NCI-H748 (cell line): ENCODE results near the gene LSAMP.
"Not testable (repeated sequence)": the region's sequence is repeated elsewhere in the genome, so short reads cannot be mapped to it uniquely, and the experiment has no call there.

Experiments used
- DNase-seq: peaks from one replicate; lab custom pipeline; 2025; ENCODE audit not compliant: unreplicated experiment; lab: John Stamatoyannopoulos, UW

The LSAMP gene

DNA sequence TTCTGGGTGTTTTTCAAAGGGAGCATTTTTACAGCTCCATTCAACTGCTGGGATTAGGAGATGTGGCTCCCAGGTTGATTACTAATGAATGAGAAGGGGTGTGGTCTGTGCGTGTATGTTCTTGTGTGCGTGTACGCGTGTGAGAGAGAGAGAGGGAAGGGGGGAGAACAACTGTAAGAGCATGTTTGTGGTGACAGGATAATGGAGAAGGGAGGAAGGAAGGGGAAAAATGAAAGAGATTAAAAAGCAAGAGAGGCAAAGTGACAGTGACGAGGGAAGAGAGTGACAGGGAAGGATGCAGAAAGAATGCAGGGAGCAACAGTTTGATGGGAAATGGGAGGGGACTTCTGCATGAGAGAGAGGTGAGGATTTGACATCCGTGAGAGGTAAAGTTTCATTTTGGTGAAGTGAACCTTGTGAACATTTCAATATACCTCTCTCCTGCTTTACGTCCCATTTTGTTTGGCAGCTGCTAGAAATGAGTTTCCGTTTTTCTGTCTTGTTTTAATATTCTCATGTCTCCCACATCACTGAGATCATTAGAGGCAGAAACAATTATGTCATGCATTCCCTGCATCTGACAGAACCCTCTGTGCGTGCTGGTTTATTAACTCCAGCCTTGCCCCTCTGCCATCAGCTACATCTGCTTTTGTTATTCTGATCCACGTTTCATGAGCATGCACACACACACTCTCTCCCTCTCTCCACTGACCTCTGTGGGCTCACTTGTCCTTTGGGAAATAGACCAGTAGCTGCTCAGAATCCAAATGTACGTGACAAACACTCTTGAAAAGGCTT is 660.3 kb downstream of the LSAMP start:
- peak; percentile 32 for DNase-seq

DNA sequence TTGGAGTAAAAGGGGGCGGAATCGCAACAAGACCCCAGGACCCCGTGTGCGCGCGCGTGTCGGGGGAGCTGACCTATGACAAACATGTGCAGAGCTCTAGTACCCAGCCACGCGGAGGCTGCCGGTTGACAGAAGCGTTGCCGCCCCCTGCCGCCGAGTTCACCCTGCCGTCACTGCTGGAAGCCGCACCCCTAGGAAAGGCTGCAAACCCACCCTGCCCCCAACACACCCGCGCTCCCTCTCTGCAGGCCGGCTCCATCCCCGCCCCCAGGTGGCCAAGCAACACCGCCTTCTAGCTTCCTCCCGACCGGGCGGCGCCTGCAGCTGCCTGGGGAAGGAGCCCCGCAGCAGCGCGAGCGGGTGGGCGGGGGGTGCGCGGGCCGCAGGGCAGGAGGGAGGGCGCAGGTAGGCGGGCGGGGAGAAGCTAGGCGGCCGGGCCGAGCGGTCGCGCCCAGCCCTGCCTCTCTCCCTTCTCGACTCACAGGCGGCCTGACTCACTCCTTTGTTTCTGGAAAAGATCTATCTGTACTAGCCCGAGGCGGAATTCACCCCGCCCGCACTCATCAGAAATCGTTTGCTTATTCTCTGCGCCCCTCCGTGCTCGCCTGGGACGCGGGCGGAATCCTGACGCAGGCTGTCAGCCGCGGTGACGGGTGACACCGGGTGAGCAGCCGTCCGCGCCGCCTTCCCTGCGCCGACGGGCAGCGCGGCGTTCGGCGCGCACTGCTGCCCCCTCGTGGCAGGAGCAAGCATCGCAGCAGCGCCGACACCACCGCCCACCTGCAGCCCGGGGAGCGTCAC is 661.1 kb downstream of the LSAMP start:
- peak; percentile 93 for DNase-seq

DNA sequence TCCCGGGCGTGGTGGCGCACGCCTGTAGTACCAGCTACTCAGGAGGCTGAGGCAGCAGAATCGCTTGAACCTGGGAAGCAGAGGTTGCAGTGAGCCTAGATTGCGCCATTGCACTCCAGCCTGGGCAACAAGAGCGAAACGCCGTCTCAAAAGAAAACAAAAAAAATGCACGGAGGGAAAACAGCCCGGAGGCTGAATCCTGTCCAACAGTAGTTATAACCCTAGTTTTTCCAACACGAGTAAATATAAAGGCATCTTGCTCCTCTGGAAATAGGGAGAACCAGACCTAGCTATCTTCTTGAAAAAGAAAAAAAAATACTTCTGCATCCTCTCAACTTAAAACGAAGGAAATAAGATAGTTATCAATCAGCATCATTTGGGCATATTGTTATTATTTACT is 661.9 kb downstream of the LSAMP start:
- DNase-seq, result not testable (repeated sequence)

DNA sequence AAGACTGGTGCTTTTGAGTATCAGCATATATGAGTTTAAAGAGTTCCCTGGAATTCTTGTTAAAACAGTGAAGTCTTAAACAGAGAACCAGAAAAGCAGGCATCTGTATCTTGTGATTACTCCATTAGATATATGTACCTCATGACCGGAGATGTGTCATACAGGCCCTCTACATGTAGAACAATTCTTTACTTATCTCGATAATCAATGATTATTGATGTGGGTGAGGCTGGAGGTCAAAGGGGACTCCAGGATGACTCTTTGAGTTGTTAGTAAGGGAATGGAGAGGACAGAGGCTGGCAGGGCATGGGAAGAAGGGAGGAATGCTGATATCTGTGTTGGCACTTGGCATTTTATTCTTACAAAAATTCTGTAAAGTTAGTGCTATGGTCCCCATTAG is 666.3 kb downstream of the LSAMP start:
- no peak for DNase-seq

DNA sequence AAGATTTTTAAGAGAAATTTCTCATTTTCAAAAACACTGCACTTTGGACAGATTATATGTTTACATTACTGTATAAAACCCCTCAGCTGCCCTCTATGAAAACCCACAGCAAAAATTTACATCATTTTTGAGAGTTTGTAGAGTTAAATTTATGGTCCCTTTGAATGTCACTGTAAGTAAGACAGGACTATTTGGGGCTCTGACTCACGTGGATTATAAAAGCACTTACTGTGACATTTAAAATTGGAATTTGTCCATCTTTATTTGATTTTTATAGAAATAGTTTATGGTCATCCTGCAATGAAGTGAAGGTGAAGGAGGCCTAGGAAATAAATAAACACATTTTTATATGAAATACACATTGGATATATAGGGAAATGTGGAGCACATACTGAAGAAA is 672.3 kb downstream of the LSAMP start:
- no peak for DNase-seq

DNA sequence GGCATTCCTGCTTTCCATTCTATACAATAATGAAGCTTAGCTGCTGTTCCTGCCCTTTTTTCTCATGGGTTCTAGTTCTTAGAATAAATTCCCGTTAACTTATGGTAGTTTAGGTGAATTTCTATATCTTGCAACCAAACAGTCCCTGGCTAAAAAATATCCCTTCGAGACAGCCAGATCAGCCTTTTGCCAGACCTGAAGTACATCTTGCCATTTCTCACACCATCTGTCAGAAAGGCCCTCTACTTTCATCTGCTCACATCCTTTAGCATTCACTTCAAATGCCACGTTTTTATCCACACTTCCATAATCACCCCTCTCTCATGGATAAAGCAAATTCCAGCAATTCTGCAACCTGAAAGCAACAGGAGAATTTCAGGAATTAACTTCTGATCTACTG is 676.6 kb downstream of the LSAMP start:
- DNase-seq, result no peak

DNA sequence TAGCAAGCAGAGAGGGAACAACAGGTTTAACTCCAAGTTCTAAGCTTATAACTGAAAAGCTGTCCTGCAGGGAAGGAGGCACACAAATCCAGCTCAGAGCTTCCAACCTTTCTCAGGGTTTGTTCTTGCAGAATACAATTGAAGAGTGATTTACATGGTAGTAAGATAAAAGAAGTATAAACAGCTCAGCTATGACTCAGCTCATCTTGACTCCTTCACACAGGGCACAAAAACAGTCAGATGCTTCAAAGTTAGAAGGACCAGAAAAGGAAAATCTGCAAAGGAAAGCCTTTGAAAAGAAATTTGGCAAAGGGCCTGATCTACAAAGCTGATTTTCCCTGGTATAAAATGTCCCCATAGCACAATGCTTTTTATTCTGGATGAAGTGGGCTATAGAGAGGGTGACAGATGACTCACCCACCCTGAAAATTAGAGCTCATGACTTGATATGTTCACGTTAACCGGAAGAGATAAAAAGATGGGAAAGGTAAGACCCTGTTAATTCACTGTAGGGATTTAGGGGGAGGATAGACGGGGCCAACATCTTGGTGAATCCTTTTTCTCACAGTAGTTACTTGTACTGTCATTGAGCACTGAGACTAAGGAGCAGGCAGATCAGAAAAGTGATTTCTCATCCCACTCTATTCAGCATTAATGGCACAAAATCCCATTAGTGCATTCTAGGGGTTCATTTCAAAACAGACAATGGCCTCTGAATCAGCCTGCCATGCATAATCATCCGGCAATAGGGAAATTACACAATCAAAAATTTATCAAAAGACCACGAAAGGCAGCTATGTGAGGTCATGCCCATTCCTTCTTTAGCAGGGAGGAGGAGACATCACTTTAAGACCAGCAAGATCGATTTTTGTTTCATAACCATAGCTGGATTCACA is 678.5 kb downstream of the LSAMP start:
- DNase-seq, result peak; percentile 13

DNA sequence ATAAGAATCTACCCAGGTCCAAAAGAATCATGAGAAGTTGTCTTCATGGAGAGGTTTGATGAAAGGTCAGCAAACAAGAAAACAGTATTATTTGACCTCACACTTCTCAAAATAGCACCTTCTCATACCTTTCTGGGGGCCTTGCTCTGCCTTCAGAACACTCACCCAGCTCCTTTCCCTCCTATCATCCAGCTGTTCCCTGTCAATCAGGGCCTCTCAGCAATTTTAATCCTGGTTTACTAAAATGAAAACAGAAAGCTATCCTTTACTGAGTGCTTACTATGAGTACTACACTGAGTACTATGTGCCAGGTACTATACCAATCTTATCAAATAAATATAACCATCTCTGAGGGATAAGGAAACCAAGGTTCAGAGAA is 683.4 kb downstream of the LSAMP start:
- DNase-seq, result no peak

DNA sequence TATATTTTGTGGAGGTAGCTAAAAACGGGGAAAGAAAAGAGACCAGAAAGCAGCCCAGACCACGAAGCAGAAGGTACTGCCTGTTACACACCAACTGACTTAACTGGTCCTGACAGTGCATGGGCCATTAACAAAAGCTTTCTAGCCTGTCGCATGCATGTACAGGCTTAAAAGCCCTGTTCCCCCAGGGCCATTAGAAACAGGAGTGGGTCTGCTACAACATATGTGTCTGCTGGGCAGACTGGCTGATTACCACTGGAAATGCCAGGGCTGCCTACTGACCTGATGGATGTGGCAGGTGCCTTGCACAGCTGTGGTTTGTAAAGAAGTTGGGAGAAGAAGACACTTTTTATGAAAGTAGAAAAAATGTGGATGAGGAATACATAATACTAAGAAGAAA is 684.6 kb downstream of the LSAMP start:
- DNase-seq, result peak; percentile 19

DNA sequence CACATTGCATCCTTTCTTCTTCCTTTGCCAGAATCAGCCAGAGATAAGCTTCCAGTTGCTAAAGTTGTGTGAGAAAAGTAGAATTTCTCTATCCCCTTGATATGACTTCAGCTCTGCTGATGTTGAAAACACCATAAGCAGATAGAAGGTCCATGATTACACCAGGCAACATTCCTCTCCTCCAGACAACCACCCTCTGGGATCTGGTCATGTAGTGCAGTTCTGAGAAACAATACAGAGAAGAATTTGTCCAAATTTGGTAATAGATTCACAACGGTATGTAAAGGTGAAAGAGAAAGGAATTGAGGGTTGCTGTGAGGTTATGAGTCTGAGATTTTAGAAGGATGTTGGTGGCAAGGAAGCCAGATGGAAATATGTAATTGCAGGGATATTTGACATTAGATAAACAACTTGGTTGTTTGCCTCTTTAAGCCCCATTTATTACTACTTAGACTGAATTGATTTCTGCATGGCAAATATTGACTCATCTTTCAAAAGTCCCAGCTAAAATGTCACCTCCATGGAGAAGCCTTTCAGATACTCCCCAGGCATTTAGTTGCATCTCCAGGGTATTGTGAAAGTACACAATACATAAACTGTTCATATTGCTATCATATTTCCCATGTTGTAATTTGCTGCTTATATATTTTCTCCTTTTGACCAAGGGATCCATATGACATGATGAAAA is 687.1 kb downstream of the LSAMP start:
- DNase-seq, result peak; percentile 87

DNA sequence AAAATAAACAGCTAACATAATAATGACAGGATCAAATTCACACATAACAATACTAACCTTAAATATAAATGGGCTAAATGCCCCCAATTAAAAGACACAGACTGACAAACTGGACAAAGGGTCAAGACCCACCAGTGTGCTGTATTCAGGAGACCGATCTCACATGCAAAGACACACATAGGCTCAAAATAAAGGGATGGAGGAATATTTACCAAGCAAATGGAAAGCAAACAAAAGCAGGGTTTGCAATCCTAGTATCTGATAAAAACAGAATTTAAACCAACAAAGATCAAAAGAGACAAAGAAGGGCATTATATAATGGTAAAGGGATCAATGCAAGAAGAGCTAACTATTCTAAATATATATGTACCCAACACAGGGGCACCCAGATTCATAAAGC is 692.3 kb downstream of the LSAMP start:
- peak; percentile 41 for DNase-seq
